ENCODE measurements around the gene MTMR12. TPM values are rescaled to one million over a fixed set of nuclear protein-coding genes. Genes with fewer than 3 reads are reported as not detected.
"Not testable (repeated sequence)": the region's sequence is repeated elsewhere in the genome, so short reads cannot be mapped to it uniquely, and the experiment has no call there.

The MTMR12 gene
- total and polyA plus RNA-seq, 2 of the 4 experiments (the other 2 are of a cell fraction) = 11.1 to 21.3 TPM

DNA sequence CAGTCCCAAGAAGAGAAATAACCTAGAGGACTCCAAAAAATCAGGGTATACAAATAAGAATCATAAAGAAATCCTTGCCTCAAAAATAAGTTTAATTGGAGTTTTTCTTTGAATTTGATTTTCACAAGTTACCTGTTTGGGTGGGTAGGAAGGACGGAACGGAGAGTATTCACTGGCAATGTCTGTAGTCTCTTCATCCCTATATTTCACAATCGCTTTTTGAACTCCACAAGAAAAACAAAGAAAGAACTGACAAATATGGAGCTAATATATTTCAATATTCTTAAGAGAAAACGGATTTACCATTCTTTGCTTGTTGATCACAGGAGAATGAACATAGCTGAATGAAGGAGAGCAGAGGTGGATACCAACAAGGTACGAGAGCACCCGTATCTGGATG, 30.1 kb downstream of the MTMR12 start:
- no peak overlapping the region for H2BK5ac ChIP-seq (ENCODE audit: low read depth, low read length, poor library complexity, severe bottlenecking)
- no peak overlapping the region for H2AK9ac ChIP-seq (replicated peaks; ENCODE audit: low read depth, low read length, poor library complexity)
- ATAC-seq (ENCODE audit: low read depth) (no peak), DNase-seq (no peak)
- no peak overlapping the region for H3K4me3 ChIP-seq (ENCODE audit: insufficient read depth, low read depth, low read length)
- POLR2A ChIA-PET (ENCODE audit: unreplicated experiment) = no interaction called here
- no peak overlapping the region for H3K23ac ChIP-seq (ENCODE audit: low read depth, low read length)
- dilution Hi-C loops (cut with HindIII; ENCODE audit: low sequenced_read_pairs, unreplicated experiment) (no loop called here), intact Hi-C loops (cut with micrococcal nuclease) (no loop called here), in situ Hi-C loops (cut with MboI; ENCODE audit: low sequenced_read_pairs) (no loop called here)
- no peak overlapping the region for H2AFZ ChIP-seq (replicated peaks; ENCODE audit: low read length, poor library complexity)
- no peak overlapping the region for H2BK20ac ChIP-seq (ENCODE audit: low read depth, low read length)
- no peak overlapping the region for H4K8ac ChIP-seq (ENCODE audit: low read depth in 2 of 2, low read length in 2 of 2)
- no peak overlapping the region for H2BK120ac ChIP-seq (ENCODE audit: low read depth, low read length)
- H3K9me3 ChIP-seq (ENCODE audit: control insufficient read depth, insufficient read depth, low read length) = no peaks in the 10 kb centered on the region
- H3K18ac ChIP-seq (ENCODE audit: low read depth, low read length) = no peak overlapping the region
- no peaks in the 10 kb centered on the region; the same call in 1 of the 2 replicates for H4K20me1 ChIP-seq (ENCODE audit: insufficient read depth, low read length)
- no peak overlapping the region for H3K4ac ChIP-seq (ENCODE audit: low read depth, low read length)
- no CpG with 5 or more reads among the region's 6 CpGs for WGBS, 2 experiments (ENCODE audit: extremely low coverage in 2 of 2, insufficient read length in 1 of 2)
- peaks cover 3% of the 10 kb centered on the region; the same call in 1 of the 2 replicates for H3K4me1 ChIP-seq (ENCODE audit: control insufficient read depth, insufficient read depth, low read length)
- CTCF ChIA-PET = no interaction called here
- no peak overlapping the region for H3K27ac ChIP-seq (ENCODE audit: insufficient read depth, low read length)
- H3K14ac ChIP-seq (replicated peaks; ENCODE audit: low read depth, low read length) = no peak overlapping the region
- H3K4me2 ChIP-seq (ENCODE audit: low read depth, low read length) = no peak overlapping the region
- H4K91ac ChIP-seq (ENCODE audit: insufficient read depth, low read depth, low read length) = no peak overlapping the region
- H3K9ac ChIP-seq (ENCODE audit: low read depth, low read length) = no peak overlapping the region
- BruUV-seq (replicated peaks) = no TSS peak
- no peak overlapping the region for H3K56ac ChIP-seq (ENCODE audit: extremely low read depth, insufficient read depth, low read length)
- H2BK15ac ChIP-seq (ENCODE audit: low read depth, low read length) = no peak overlapping the region
- no peak overlapping the region for H2AK5ac ChIP-seq (ENCODE audit: low read depth, low read length)
- no peaks in the 10 kb centered on the region for H3K36me3 ChIP-seq (ENCODE audit: control insufficient read depth, insufficient read depth, low read length)
- H3K79me1 ChIP-seq (ENCODE audit: low read depth in 1 of 2, low read length in 2 of 2) = peaks cover 39 to 63% of the 10 kb centered on the region in 2 experiments
- no peak overlapping the region for H4K5ac ChIP-seq (ENCODE audit: low read depth, low read length)
- TF ChIP-seq RAD21 (IDR thresholded peaks at IDR 0.05; ENCODE audit: low read length) = no peak
- TF ChIP-seq CEBPB (IDR thresholded peaks at IDR 0.05; ENCODE audit: low read depth, low read length) = peak; percentile 43; the same call in 1 of the 2 replicates
- H3K9me1 ChIP-seq (ENCODE audit: insufficient read depth, low read length) = peaks cover 8% of the 10 kb centered on the region
- no peaks in the 10 kb centered on the region for H3K27me3 ChIP-seq (ENCODE audit: control insufficient read depth, insufficient read depth, low read length)

DNA sequence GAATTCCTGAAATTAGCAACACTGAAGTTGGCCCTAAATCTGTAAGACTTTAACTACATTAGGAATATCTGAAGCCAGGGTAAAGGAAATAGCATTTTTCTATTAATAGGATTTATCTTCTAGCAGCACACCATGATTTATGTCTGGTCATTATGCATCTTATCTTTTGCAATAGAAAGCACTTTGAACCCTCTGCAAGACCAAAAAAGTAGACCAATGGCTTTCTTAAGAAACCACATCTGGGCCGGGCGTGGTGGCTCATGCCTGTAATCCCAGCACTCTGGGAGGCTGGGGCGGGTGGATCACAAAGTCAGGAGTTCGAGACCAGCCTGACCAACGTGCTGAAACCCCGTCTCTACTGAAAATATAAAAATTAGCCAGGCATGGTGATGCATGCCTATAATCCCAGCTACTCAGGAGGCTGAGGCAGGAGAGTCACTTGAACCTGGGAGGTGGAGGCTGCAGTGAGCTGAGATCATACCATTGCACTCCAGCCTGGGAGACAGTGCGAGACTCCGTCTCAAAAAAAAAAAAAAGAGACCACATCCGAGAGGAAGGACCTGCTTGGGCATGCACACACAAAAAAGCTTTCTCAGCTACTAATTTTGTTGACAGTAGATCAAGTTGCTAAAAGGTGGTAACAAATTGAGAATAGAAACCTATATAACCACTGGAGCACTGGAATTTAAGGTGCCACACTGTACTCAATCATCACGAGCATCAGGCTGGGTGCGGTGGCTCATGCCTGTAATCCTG, 31.2 kb downstream of the MTMR12 start:
- H3K9me1 ChIP-seq (ENCODE audit: insufficient read depth, low read length); H3K27ac ChIP-seq (ENCODE audit: insufficient read depth, low read length); DNase-seq; dilution Hi-C loops (cut with HindIII; ENCODE audit: low sequenced_read_pairs, unreplicated experiment); H3K4me3 ChIP-seq (ENCODE audit: insufficient read depth, low read depth, low read length); H3K56ac ChIP-seq (ENCODE audit: extremely low read depth, insufficient read depth, low read length); ATAC-seq (ENCODE audit: low read depth); in situ Hi-C loops (cut with MboI; ENCODE audit: low sequenced_read_pairs); H3K4me1 ChIP-seq (ENCODE audit: control insufficient read depth, insufficient read depth, low read length); H2BK15ac ChIP-seq (ENCODE audit: low read depth, low read length); H3K23ac ChIP-seq (ENCODE audit: low read depth, low read length); H2BK20ac ChIP-seq (ENCODE audit: low read depth, low read length); H4K91ac ChIP-seq (ENCODE audit: insufficient read depth, low read depth, low read length); H4K8ac ChIP-seq (ENCODE audit: low read depth in 2 of 2, low read length in 2 of 2); H3K14ac ChIP-seq (replicated peaks; ENCODE audit: low read depth, low read length); H3K4ac ChIP-seq (ENCODE audit: low read depth, low read length); H3K4me2 ChIP-seq (ENCODE audit: low read depth, low read length); H3K9me3 ChIP-seq (ENCODE audit: control insufficient read depth, insufficient read depth, low read length); intact Hi-C loops (cut with micrococcal nuclease); H4K5ac ChIP-seq (ENCODE audit: low read depth, low read length); BruUV-seq (replicated peaks); H3K18ac ChIP-seq (ENCODE audit: low read depth, low read length); H2BK120ac ChIP-seq (ENCODE audit: low read depth, low read length); H3K9ac ChIP-seq (ENCODE audit: low read depth, low read length); CTCF ChIA-PET; H2BK5ac ChIP-seq (ENCODE audit: low read depth, low read length, poor library complexity, severe bottlenecking); H2AK9ac ChIP-seq (replicated peaks; ENCODE audit: low read depth, low read length, poor library complexity); H2AK5ac ChIP-seq (ENCODE audit: low read depth, low read length); H3K27me3 ChIP-seq (ENCODE audit: control insufficient read depth, insufficient read depth, low read length); H3K36me3 ChIP-seq (ENCODE audit: control insufficient read depth, insufficient read depth, low read length); H4K20me1 ChIP-seq (ENCODE audit: insufficient read depth, low read length); POLR2A ChIA-PET (ENCODE audit: unreplicated experiment); H2AFZ ChIP-seq (replicated peaks; ENCODE audit: low read length, poor library complexity): not testable (repeated sequence)
- peaks cover 45 to 60% of the 10 kb centered on the region in 2 experiments for H3K79me1 ChIP-seq (ENCODE audit: low read depth in 1 of 2, low read length in 2 of 2)
- 100% methylated on average over 3 of the region's 11 CpGs; no CpG with 5 or more reads in 1 of the 2 experiments for WGBS, 2 experiments (ENCODE audit: extremely low coverage in 2 of 2, insufficient read length in 1 of 2)

All from IMR-90 (cell line).